HG02870 (cell line): ENCODE measurements around the gene CLIC4.
A peak's percentile ranks its signal among the peaks of the same experiment; 100 is the strongest.
"Not testable (repeated sequence)": the region's sequence is repeated elsewhere in the genome, so short reads cannot be mapped to it uniquely, and the experiment has no call there.

ENCODE experiments used
- ATAC-seq: cut with Tn5 transposase; IDR thresholded peaks from one replicate; pipeline ENCODE4 v1.9.1; 2021; ENCODE audit warnings: mild to moderate bottlenecking, moderate library complexity; ENCODE audit not compliant: unreplicated experiment

Gene CLIC4

GRCh38 chr1:24717887-24718650 is 27.2 kb upstream of the CLIC4 start:
- no peak for ATAC-seq

- no peak for ATAC-seq
Measured at GRCh38 chr1:24720152-24720551, 25.1 kb upstream of the CLIC4 start.

DNA sequence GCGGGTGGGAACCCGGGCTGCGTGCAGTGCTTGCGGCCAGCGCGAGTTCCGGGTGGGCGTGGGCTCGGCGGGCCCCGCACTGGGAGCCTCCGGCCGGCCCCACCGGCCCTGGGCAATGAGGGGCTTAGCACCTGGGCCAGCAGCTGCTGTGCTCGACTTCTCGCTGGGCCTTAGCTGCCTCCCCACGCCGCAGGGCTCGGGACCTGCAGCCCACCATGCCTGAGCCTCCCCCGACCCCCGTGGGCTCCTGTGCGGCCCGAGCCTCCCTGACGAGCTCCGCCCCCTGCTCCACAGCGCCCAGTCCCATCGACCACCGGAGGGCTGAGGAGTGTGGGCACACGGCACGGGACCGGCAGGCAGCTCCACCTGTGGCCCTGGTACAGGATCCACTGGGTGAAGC is 23.7 kb upstream of the CLIC4 start:
- ATAC-seq: no peak

DNA sequence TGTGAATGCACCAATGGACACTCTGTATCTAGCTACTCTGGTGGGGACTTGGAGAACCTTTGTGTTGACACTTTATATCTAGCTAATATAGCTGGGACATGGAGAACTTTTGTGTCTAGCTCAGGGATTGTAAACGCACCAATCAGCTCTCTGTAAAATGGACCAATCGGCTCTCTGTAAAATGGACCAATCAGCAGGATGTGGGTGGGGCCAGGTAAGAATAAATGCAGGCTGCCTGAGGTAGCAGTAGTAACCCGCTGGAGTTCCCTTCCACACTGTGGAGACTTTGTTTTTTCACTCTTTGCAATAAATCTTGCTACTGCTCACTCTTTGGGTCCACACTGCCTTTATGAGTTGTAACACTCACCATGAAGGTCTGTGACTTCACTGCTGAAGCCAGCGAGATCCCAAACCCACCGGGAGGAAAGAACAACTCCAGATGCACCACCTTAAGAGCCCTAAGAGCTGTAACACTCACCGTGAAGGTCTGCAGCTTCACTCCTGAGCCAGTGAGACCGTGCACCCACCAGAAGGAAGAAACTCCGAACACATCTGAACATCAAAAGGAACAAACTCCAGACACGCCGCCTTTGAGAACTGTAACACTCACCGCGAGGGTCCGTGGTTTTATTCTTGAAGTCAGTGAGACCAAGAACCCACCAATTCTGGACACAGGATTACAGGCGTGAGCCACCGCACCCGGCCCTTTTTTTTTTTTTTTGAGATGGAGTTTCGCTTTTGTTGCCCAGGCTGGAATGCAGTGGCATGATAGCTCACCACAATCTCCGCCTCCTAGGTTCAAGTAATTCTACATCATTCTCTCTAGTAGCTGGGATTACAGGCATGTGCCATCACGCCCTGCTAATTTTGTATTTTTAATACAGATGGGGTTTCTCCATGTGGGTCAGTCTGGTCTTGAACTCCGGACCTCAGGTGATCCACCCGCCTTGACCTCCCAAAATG is 22.9 kb upstream of the CLIC4 start:
- ATAC-seq: not testable (repeated sequence)

DNA sequence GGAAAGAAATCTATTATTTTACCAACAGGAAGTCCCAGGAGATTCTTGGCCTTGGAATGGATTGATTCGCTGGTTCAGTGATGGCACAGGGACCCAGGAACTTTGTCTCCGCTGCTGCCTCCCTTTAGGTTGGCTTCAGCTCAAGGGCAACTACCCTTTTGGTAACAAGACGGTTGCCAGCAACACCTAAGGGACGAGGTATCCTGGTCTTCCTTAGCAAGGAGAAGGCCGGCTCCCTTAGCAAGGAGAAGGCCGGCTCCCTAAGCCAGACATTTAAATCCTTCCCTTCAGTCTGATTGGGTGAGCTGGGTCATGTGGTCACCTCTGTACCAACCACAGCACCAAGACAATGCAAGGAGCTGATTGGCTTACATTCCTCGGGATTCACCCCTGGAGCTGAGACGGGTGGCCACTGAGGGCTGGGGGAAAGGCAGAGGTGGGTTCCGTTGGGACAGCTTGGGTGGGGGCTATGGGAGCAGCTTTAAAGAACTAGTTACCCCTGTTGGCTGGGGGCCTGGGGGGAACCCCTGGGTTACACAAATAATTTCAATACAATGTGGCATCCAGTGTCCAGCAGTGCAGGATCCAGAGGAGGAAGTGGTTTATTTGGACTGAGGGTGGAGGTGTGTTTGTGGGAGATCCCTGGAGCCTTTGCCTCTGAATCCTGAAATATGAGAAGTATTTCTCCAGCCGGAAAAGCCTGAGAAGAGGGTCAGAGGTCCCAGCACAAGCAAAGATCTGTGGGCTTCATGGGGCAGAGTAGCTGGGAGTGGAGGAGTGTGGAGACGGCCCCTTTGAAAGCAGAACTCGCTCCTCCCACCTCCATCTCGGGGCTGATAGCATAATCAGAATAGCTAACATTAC is 20.7 kb upstream of the CLIC4 start:
- no peak for ATAC-seq

GRCh38 chr1:24725209-24725651 is 20.0 kb upstream of the CLIC4 start:
- ATAC-seq: no peak

DNA sequence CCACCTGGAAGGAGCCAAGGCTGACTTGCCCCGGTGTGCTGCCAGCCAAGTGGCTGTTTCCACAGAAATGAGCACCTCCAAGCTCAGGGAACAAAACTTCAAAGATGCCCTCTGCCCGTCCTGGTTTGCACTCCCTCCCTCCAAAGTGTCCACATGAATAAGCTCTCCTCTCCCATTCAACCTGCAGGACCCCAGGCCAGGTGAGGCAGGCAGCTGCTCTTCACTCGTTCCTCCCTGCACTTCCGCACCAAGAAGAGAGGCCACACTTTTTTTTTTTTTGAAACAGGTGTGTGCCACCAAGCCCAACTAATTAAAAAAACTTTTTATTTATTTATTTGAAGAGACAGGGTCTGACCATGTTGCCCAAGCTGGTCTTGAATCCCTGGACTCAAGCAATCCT is 18.5 kb upstream of the CLIC4 start:
- no peak for ATAC-seq

DNA sequence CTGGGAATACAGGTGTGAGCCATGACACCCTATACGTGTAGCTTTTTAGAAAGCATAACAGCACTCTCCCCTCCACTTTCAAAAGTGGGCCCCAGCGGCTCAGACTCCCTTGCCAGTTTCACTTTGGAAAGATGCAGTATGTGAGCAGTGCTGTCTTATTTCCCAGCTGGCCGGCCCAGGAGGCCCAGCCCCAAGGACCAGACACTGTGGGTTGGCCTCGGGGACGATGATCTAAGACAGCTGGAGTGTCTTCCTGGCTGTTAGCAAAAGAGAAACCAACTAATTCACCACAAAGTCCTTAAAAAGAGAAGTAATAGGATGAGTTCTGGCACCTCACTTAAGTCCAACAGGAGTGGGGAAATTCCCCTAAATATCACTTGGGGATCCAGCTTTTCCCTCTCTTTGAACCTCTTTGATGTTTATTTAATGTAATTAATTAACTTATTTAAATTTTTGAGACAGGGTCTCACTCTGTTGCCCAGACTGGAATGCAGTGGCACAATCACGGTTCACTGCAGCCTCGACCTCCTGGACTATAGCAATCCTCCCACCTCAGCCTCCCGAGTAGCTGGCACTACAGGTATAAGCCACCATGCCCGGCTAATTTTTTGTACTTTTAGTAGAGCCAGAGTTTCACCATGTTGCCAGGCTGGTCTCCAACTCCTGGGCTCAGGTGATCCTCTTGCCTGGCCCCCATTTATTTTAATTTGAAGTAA is 17.6 kb upstream of the CLIC4 start:
- ATAC-seq: peak; percentile 68

- no peak for ATAC-seq
Measured at GRCh38 chr1:24728982-24729381, 16.3 kb upstream of the CLIC4 start.

- no peak for ATAC-seq
Measured at GRCh38 chr1:24732186-24732885, 12.9 kb upstream of the CLIC4 start.

- peak; percentile 75 for ATAC-seq
Measured at GRCh38 chr1:24733342-24733741, 11.9 kb upstream of the CLIC4 start.

DNA sequence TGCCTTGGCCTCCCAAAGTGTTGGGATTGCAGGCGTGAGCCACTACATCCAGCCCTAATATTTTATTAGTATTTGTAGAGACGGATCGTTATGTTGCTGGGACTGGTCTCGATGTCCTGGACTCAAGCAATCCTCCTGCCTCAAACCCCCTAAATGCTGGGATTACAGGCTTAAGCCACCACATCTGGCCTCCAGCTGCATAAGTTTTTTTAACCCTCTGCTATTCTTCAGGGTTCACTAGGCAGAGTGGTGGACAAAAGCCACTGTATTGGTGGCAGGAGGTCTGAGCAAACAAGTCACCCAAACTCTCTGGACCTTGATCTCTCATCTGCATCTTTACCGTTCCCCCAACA is 10.1 kb upstream of the CLIC4 start:
- no peak for ATAC-seq

DNA sequence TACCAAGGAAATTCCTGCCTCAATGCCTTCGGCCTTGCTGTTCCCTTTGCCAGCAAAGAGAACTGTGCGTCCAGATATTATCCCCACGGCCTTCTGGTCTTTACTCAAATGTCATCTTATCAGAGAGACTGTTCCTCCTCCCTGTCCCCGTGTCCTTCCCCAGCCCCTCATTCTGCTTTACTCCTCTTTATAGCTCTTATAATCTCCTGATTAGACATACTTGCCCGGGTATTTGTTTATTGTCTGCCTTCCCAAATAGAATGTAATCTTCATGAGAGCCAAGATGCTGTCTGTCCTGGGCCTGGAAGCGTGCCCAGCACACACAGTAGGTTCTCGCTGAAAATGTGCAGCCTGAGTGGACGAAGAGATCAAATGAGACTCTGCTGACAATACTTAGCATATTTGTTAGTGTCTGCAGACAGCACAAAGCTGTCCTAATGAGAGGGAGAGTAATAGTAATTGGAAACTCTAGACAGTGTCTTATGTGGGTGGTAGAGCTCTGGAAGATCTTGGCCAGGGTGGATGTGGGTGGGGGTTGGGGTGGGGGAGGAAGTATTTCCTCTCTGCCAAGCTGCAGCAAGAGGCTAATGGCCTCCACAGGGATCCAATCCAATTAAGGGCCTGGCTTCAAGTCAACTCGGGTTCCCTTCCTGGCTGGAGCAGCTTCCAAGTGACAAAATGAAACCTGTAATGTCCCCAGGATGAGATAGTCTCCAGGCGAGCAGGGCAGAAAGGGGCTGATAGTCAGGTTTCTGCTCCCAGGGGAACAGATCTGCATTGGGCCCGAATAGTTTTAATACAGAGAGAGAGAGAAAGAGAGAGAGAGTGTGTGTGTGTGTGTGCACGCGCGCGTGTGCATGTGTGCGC is 9.5 kb upstream of the CLIC4 start:
- no peak for ATAC-seq

- ATAC-seq: no peak
Measured at GRCh38 chr1:24737368-24738117, 7.7 kb upstream of the CLIC4 start.

GRCh38 chr1:24739241-24739640 is 6.0 kb upstream of the CLIC4 start:
- no peak for ATAC-seq

DNA sequence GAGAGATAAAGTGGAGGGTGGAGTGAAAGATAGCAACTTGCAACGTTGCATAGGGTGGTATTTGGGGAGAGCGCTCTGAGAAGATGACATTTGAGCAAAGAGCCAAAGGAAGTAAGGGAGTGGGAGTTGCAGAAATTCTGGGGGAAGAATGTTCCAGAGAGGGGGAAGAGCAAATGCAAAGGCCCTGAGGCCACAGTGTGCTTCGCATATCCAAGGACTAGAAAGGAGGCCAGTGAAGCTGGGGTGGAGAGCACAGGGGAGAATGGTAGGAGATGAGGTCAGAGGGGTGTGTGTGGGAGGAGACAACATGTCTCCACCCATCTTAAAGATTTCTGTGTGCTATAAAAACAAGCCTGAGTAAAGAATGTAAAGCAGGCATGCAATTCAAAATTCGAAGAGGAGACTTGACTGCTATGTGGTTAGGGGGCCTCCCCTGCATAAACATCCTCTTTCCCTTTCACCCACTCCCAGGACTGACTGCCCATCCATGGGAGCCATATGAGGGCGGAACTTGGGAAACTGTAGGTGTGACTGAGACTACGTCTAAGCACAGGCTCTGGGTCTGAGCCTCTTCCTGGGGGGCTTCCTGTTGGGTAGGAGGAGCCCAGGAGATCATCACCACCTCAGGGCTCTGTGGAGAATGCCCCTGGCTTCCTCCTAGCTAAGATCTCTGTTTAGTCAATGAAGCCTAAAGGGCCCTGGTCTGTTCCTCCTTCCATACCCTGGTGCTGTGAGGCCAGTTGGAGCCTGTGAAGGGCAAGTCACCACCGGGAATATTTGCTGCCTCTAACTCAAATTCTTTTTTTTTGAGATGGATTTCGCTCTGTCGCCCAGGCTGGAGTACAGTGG is 2.9 kb upstream of the CLIC4 start:
- ATAC-seq: no peak
